Stimulated activated CD8-positive, alpha-beta memory T cell treated with anti-CD3 and anti-CD28 coated beads, Interleukin-7, amount 100 ng/mL, for 1 hour (primary cell): ENCODE data around the gene RASL12.
"Not testable (repeated sequence)": the region's sequence is repeated elsewhere in the genome, so short reads cannot be mapped to it uniquely, and the experiment has no call there.

ENCODE experiments used
- DNase-seq, 2 donors: peaks; one replicate each; pipeline ENCODE4 v3.0.0-alpha.2; 2020; ENCODE audit warnings: low read depth in 2 of 2

The RASL12 gene

GRCh38 chr15:65075607-65076395 is 8.0 kb upstream of the RASL12 start:
- not testable (repeated sequence) for DNase-seq

DNA sequence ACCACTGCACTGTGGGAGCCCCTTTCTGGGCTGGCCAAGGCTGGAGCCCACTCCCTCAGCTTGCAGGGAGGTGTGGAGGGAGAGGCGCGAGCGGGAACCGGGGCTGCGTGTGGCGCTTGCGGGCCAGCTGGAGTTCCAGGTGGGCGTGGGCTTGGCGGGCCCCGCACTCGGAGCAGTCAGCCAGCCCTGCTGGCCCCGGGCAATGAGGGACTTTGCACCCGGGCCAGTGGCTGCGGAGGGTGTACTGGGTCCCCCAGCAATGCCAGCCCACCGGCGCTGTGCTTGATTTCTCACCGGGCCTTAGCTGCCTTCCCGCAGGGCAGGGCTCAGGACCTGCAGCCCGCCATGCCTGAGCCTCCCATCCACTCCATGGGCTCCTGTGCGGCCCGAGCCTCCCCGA is 7.2 kb upstream of the RASL12 start:
- DNase-seq, result not testable (repeated sequence)

GRCh38 chr15:65072617-65073016 is 4.8 kb upstream of the RASL12 start:
- no peak for DNase-seq

GRCh38 chr15:65072027-65072426 is 4.2 kb upstream of the RASL12 start:
- no peak for DNase-seq

DNA sequence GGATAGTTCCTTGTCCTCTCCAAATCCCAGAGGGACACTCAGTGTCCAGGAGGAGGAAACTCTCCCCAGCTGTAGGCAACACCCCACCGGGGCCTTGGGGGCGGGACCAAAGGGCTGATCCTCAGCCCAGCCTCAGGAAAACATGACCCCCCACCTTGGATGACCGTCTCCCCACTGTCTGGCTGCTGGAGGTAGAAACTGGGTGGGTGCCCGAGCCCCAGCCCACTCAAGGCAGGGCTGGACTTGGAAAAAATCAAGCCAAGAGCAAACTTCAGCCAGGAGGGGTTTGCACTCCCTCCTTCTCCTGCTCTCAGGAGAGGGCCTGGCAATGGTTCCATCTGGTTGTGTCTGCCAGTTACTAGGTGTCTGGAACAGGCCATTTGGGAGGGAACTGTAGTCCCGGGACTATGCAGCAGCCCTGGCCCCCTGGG is 3.6 kb upstream of the RASL12 start:
- no peak for DNase-seq

DNA sequence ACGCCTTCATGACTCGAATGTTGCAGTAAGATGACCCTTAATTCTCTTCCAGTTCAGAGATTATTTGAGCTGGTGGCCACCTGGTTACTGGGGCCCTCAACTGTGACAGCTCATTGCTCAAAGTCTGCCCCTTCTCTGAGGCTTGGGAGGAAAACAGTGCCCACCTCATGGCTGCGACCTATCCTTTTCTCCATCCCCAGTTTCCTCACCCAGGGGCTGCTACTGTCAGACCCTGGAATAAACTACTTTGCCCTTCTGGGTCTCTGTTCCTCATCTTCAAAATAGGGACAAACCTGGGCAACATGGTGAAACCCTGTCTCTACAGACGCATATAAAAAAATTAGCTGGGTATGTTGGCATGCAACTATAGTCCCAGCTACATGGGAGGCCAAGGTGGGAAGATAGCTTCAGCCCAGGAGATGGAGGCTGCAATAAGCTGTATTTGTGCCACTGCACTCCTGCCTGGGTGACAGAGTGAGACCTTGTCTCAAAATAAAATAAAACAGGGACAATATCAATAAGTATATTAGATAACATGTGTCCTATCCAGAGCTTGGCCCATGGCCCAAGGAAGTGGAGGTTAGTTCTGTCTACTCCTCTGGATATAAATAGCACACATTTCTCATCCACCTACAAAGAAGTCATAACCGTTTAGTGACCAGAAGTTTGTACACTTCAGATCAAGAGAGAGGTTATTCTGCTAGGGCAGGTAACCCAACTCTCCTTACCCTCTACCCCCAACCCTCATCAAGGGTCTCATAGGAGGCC is 2.2 kb upstream of the RASL12 start:
- no peak for DNase-seq

DNA sequence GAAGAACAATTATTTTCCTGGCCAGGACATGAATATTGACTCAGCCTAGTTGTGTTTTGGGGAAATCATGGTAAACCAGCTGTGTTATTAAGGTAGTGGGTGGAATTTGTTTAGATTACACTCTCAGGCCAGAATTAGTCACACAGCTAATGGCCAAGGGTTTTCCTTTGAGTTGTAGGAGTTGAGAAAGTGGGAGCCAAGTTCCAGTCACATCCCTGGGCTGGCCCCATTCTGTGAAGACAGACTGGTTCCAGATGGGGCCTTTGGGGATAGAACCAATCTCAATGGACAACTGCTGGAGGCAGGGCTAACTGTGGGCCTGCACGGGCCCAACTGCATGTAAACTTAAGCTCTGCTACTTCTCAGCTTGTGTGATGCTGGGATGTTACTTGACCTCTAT is 1.4 kb upstream of the RASL12 start:
- DNase-seq, result no peak

GRCh38 chr15:65068403-65068788 is 605 bp upstream of the RASL12 start:
- no peak for DNase-seq

DNA sequence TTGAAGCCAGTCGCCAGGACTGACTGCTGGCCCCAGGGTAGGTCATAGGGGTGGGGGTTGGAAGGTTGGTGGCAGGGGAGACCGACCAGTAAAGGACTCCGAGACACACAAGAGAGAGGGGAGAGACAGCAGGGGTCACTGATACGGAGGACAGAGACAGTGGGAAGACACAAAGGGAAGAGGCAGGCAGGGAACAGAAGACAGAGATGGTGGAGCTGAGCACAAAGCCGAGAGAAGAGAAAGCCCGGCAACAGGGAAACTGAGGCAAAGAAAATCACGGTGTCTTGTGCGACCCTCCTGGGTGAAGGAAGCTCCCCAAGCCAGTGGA is 510 bp downstream of the RASL12 start:
- DNase-seq, result no peak

- DNase-seq, result no peak
Observed at GRCh38 chr15:65066635-65067316, 1.0 kb downstream of the RASL12 start.

DNA sequence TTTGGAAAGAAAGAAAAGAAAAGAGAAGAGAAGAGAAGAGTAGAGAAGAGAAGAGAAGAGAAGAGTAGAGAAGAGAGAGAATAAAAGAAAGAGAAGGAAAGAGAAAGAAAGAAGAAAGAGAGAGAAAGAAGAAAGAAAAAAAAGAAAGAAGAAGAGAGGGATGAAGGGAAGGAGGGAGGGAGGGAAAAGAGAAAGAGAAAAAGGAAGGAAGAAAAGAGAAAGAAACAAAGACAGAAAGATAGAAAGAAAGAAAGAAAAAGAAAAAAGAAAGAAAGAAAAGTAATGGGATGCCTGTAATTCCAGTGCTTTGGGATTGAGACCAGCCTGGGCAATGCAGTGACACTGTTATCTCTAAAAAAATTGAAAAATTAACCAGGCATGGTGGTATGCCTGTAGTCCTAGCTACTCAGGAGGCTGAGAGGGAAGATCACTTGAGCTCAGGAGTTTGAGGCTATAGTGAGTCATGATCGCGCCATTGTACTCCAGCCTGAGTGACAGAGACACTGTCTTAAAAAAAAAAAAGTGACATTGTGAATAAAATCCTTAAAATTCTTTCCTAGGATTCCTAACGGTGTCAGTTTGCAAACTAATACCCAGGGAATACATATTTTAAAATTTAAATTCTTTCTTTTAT is 1.7 kb downstream of the RASL12 start:
- no peak for DNase-seq

DNA sequence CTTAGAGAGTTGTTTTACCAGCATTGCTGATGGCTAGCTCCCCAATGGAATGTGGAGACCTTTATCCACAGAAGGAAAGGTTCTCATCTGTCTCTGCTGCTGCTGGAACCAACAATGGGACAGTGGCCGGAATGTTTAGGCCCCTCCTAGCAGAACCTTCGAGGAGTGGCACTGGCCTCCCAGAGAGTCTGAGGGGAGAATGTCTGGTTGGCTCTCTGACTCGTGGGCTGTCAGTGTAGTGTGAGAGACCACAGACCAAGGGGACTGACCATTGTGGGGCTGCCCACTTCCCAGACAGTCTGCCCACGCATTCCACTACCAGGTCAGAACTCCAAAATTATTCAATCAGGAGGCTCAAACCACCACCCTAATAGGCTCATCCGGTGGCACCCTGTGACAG is 5.1 kb downstream of the RASL12 start:
- DNase-seq, result no peak

DNA sequence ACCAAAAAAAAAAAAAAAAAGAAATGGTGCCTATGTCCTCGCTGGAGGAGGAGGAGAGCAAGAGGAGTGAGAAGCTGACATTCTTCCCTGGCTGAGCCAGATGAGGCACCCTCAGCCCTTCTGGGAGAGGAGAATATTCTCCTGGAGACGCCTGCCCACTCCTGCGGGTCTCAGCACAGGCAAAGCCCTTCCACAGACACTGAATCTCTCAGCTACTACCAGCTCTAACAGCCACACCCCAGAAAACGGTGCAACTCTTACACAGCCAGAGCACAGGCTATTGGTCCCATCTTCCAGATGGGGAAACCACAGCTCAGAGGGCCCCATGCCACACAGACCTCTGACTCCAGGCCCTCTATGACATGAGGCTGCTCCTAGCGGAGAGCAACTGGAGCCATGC is 5.7 kb downstream of the RASL12 start:
- no peak for DNase-seq

- DNase-seq, result no peak
Observed at GRCh38 chr15:65060641-65061397, 7.0 kb downstream of the RASL12 start.

- no peak for DNase-seq
Observed at GRCh38 chr15:65059931-65060596, 7.7 kb downstream of the RASL12 start.

DNA sequence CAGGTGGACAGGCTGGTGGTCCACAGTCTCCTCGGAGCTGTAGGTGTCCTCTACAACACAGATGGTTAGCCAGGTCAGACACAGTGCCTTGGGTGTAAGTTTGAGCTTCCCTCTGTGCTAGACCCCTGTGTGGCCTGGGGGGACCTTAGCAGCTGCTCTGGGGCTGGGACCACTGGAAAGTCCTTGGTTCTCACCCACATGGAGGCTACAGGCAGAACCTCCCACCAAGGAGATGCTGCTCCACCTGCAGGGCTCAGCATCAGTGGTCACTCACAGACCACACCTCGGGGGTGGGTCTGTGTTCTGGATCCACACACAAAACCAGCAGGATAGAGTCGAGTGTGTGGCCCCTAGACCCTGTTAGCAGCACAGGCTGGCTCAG is 8.4 kb downstream of the RASL12 start:
- DNase-seq, result no peak

GRCh38 chr15:65058394-65059368 is 9.1 kb downstream of the RASL12 start:
- no peak for DNase-seq

DNA sequence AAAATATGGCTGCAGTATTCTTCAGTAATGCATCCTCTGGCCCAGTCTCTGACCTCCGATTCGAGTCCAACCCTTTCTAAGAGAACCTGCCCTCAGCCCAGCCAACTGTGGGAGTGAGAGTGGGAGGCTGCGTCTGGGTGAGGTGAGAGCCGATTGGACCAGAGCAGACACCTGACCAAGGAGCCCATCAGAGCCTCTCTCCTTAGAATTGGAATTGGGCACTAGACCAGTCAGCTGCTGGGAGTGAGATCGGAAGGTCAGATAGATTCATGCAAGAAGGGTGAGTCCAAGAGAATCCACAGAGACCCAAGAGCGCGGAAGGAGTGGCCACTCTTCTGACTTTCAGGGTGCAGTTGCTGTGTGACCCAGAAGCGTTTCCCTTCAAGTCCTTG is 10.2 kb downstream of the RASL12 start:
- no peak for DNase-seq

- no peak for DNase-seq
Observed at GRCh38 chr15:65056868-65057548, 10.8 kb downstream of the RASL12 start.
